Right lobe of liver (tissue), 4 donors: Measurements from ENCODE around the gene AGAP3.

Source experiments
- POLR2A ChIP-seq: fragments of 450-650 bp; IDR thresholded peaks from one replicate; pipeline ENCODE4 v1.6.1; 2017; ENCODE audit warnings: antibody characterized with exemption, mild to moderate bottlenecking
- TF ChIP-seq, protein P1 (sequence below), 4 donors: fragments of 200-600 bp in 3 of 4; fragments of 450-650 bp in 1 of 4; IDR thresholded peaks; one replicate each; pipeline versions ENCODE4 v1.5.1 to v1.8.0; 2016 to 2022; ENCODE audit warnings: antibody characterized with exemption in 4 of 4, mild to moderate bottlenecking in 2 of 4
- donor health status: DM: no; HTN: no; CAD: no.
- donor health status: DM: no; HTN: no; CAD: no.
- donor health status: DM: no; HTN: yes; CAD: no.

DNA sequence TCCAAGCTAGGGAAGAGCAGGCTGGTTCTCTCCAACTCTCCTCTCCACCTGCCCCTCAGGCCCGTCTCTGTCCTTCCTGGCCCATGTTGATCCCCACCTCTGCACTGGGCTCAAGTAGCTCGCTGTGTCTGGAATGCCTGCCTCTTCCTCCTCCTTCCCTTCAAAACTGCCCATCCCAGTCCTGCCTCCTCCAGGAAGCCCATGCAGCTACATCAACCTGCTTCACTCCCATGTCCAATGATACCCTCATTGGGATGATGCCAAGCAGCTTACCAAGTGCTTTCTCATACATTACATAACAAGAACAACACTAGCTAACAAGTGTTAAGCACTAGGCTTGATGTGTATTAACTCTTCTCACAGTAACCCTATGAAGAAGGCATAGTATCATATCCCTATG lies 92.6 kb downstream of the AGAP3 start:
- TF ChIP-seq, protein P1, sequence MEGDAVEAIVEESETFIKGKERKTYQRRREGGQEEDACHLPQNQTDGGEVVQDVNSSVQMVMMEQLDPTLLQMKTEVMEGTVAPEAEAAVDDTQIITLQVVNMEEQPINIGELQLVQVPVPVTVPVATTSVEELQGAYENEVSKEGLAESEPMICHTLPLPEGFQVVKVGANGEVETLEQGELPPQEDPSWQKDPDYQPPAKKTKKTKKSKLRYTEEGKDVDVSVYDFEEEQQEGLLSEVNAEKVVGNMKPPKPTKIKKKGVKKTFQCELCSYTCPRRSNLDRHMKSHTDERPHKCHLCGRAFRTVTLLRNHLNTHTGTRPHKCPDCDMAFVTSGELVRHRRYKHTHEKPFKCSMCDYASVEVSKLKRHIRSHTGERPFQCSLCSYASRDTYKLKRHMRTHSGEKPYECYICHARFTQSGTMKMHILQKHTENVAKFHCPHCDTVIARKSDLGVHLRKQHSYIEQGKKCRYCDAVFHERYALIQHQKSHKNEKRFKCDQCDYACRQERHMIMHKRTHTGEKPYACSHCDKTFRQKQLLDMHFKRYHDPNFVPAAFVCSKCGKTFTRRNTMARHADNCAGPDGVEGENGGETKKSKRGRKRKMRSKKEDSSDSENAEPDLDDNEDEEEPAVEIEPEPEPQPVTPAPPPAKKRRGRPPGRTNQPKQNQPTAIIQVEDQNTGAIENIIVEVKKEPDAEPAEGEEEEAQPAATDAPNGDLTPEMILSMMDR (IDR thresholded peaks at IDR 0.05), result no peak
- TF ChIP-seq POLR2A, result no peak
